AG04449 (cell line): Measurements from ENCODE around the gene SCRN2.

Source experiments
- CTCF ChIA-PET: fragments of 350-600 bp; formaldehyde crosslinking; extraction: SDS; loops from one replicate; lab custom pipeline; 2021; ENCODE audit warnings: antibody characterized with exemption; lab: Yijun Ruan, JAX
- POLR2A ChIA-PET: fragments of 400-600, 350-600 bp; formaldehyde crosslinking; extraction: SDS; loops from one replicate; lab custom pipeline; 2020; ENCODE audit warnings: antibody characterized with exemption, inconsistent platforms; lab: Yijun Ruan, JAX
- DNase-seq: peaks from one replicate; pipeline ENCODE4 v3.0.0-alpha.2; 2010; ENCODE audit warnings: low read depth, low spot score
- H3K4me3 ChIP-seq: 2 replicates; pipeline ENCODE4 v1.5.1; 2011; ENCODE audit warnings: low read depth, mild to moderate bottlenecking, control low read depth, low read length
- TF ChIP-seq, protein P1 (sequence below): IDR thresholded peaks from one replicate; pipeline ENCODE4 v1.5.1; 2011; ENCODE audit warnings: mild to moderate bottlenecking, moderate library complexity, low read length, control low read depth, inconsistent platforms; ENCODE audit not compliant: insufficient read depth; ENCODE audit errors: missing control alignments

The SCRN2 gene

DNA sequence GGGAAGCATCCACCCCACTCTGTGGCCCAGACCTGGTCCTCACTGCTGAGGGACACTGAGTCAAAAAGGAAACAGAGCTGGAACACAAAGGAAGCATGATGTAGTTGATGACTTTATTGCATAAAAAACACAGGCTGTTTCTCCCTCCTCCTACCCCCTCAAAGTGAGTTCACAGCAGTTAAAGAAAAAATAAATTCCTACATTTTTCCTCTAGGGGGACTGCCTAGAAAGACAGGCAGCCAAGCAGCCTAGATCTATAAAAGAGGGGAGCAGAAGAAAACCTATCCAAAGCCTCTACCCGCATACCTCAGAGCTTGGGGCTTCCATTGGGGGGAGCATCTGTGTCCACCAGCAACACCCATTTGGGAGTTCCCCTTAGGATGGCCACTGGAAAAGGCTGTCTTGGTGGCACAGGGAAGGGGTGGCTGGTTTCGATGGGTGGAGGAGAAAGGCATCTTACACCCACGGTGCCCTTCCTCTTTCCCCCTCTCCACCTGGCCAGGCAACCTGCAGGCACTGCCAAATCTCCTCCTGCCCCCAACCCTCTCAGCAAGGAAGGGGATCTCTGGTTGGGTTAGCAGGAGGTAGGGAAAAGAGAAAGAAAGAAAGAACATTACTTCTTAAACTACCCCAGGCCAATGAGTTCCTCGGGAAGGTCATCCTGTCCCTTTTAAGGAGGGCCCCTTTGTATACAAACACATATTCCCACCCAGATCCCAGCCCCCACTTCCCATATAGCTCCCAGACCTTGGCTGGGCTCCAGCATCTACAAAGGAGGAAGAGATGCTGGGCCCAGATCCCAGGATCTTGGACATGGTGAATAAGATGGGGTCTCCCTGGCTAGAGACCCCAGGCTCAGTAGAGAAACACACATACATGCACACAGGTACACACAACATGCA lies 4.0 kb upstream of the SCRN2 start:
- no peak overlapping the region for H3K4me3 ChIP-seq
- ChIA-PET CTCF (interaction anchor here (0.9 to 32.3 kb wide), 12 partner anchors 8 to 173 kb away, joined by 3 to 1547 read pairs (median 8); partner anchors contain the start of genes CDK5RAP3 and SP2), POLR2A (interaction anchor here (1.0 kb wide), 1 partner anchor 50 kb away, joined by 4 read pairs; no protein-coding TSS in a partner anchor)
- TF ChIP-seq, protein P1, sequence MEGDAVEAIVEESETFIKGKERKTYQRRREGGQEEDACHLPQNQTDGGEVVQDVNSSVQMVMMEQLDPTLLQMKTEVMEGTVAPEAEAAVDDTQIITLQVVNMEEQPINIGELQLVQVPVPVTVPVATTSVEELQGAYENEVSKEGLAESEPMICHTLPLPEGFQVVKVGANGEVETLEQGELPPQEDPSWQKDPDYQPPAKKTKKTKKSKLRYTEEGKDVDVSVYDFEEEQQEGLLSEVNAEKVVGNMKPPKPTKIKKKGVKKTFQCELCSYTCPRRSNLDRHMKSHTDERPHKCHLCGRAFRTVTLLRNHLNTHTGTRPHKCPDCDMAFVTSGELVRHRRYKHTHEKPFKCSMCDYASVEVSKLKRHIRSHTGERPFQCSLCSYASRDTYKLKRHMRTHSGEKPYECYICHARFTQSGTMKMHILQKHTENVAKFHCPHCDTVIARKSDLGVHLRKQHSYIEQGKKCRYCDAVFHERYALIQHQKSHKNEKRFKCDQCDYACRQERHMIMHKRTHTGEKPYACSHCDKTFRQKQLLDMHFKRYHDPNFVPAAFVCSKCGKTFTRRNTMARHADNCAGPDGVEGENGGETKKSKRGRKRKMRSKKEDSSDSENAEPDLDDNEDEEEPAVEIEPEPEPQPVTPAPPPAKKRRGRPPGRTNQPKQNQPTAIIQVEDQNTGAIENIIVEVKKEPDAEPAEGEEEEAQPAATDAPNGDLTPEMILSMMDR: no peak
- no peak for DNase-seq

DNA sequence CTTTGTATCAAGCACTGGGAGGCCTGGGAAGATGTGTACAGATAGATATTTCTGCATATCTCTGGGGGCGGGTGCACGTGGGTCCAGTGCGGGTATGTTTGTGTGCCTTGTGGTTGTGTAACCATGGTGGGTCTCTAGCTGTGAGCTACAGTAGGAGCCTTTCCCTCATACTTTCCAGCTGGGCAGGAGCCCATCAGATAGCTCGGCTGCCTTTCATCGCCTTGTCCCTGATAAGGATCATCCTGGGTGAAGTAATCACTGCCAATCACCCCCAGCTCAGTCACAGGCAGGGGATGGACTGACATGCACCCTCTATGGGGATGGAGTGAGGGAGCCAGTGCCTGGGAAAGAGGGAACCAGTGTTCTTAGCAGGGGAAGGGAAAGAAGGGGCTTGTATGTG lies 3.2 kb upstream of the SCRN2 start:
- H3K4me3 ChIP-seq: no peak overlapping the region
- CTCF ChIA-PET: interaction anchor here (0.6 to 32.3 kb wide), 8 partner anchors 10 to 174 kb away, joined by 3 to 1547 read pairs (median 21); partner anchors contain the start of genes CDK5RAP3, LRRC46, MRPL10 and SP2
- POLR2A ChIA-PET: interaction anchor here (0.6 to 1.0 kb wide), 2 partner anchors 18 to 51 kb away, joined by 3 to 4 read pairs; no protein-coding TSS in a partner anchor
- TF ChIP-seq, protein P1: no peak
- DNase-seq: no peak

- POLR2A ChIA-PET: no interaction called here
- CTCF ChIA-PET: interaction anchor here (1.2 to 32.3 kb wide), 10 partner anchors 12 to 175 kb away, joined by 3 to 1547 read pairs (median 24); partner anchors contain the start of genes CDK5RAP3, LRRC46, MRPL10 and OSBPL7
These were observed 2.3 kb upstream of the SCRN2 start for GRCh38 chr17:47843391-47843730.

DNA sequence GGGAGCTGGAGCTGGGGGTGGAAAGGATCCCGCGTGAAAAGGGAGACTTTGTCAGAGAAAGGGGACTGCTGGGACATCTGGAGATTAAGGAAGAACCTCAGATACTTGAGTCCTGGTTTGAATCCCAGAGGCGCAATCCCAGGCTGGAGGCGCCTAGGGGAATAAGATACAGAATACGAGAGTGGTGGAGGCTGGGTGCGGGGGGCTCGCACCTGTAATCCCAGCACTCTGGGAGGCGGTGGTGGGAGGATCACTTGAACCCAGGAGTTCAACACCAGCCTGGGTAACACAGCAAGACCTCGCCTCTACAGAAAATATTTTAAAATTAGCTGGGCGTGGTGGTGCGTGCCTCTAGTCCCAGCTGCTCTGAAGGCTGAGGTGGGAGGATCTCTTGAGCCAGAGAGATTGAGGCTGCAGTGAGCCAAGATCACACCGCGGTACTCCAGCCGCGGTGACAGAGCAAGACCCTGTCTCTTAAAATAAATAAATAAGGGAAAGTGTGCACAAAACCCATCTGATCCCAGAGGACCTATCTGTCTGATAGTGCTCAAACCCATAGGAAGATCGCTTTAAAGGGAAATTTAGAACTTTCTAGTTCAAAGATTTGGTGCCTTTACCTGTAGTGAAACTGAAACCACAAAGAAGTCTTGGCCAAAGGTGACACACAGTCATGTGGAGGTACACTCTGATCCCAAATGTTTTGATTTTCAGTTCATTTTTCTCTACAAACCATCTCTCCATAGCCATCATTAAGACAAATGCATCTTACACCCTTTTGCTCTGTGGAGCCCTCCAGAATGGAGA lies 617 bp upstream of the SCRN2 start:
- DNase-seq: no peak
- TF ChIP-seq, protein P1: no peak
- H3K4me3 ChIP-seq: peak overlapping the region; percentile 69
- CTCF ChIA-PET: interaction anchor here (0.6 to 32.3 kb wide), 31 partner anchors 9 to 283 kb away, joined by 3 to 1547 read pairs (median 6); partner anchors contain the start of genes CDK5RAP3, LRRC46, MRPL10 and OSBPL7
- POLR2A ChIA-PET: interaction anchor here (0.5 to 1.3 kb wide), 3 partner anchors 10 to 114 kb away, joined by 3 to 6 read pairs (median 5); partner anchors contain the start of genes LRRC46, MRPL10 and SP2

More at GRCh38 chr17:47843391-47843730, 2.3 kb upstream of the SCRN2 start:
- no peak for DNase-seq
- TF ChIP-seq, protein P1: no peak
- H3K4me3 ChIP-seq: no peak overlapping the region

GRCh38 chr17:47840001-47840741 lies 902 bp downstream of the SCRN2 start:
- CTCF ChIA-PET: interaction anchor here (0.8 to 32.3 kb wide), 21 partner anchors 9 to 178 kb away, joined by 3 to 1547 read pairs (median 9); partner anchors contain the start of genes CDK5RAP3, LRRC46, MRPL10 and PNPO
- TF ChIP-seq, protein P1: no peak
- POLR2A ChIA-PET: interaction anchor here (0.7 to 1.3 kb wide), 2 partner anchors 9 to 55 kb away, joined by 3 to 6 read pairs; partner anchors contain the start of genes LRRC46, MRPL10 and SP2
- no peak for DNase-seq
- peak overlapping the region; percentile 69 for H3K4me3 ChIP-seq
